Measurements from ENCODE around the gene AIMP1.

AIMP1 gene

GRCh38 chr4:106315968-106316772, at the start of gene AIMP1, which contains the start of gene TBCK:
Gene AIMP1, plus strand, starts transcription at chr4:106316550. Its CDS starts 8,460 bp downstream, at chr4:106325010.
Gene TBCK, minus strand, starts transcription at chr4:106316209. Its CDS starts 7,249 bp downstream, at chr4:106308960.
- TF ChIP-seq CTCF (IDR thresholded peaks at IDR 0.05): no peak
- peak within 1 kb of the TSS; percentile 73 to 84 for H3K4me3 ChIP-seq (ENCODE audit: low read depth in 1 of 2, low read length in 1 of 2)
- peaks cover 5% of the 10 kb centered on the region for H3K36me3 ChIP-seq
- peaks cover 19% of the 10 kb centered on the region in 2 experiments for H3K4me1 ChIP-seq (ENCODE audit: control insufficient read depth in 1 of 2, insufficient read depth in 1 of 2, low read depth in 1 of 2, low read length in 1 of 2)
- no peaks in the 10 kb centered on the region for H3K27me3 ChIP-seq
- peak within 1 kb of the TSS; percentile 89 for H3K27ac ChIP-seq
- no peaks in the 10 kb centered on the region for H3K9me3 ChIP-seq

GRCh38 chr4:106268786-106269185, 47.6 kb upstream of the AIMP1 start:
- Histone ChIP-seq H3K9me3 (no peaks in the 10 kb centered on the region), H3K27me3 (no peaks in the 10 kb centered on the region), H3K27ac (no peak overlapping the region), H3K4me1 (ENCODE audit: control insufficient read depth in 1 of 2, insufficient read depth in 1 of 2, low read depth in 1 of 2, low read length in 1 of 2) (no peaks in the 10 kb centered on the region), H3K36me3 (no peaks in the 10 kb centered on the region), H3K4me3 (ENCODE audit: low read depth in 1 of 2, low read length in 1 of 2) (no peak overlapping the region)
- no peak for TF ChIP-seq CTCF (IDR thresholded peaks at IDR 0.05)

- H3K4me3 ChIP-seq (ENCODE audit: low read depth in 1 of 2, low read length in 1 of 2): no peak overlapping the region
- no peaks in the 10 kb centered on the region for H3K36me3 ChIP-seq
- no peaks in the 10 kb centered on the region for H3K27me3 ChIP-seq
- no peak for TF ChIP-seq CTCF (IDR thresholded peaks at IDR 0.05)
- no peak overlapping the region for H3K27ac ChIP-seq
- no peaks in the 10 kb centered on the region for H3K4me1 ChIP-seq (ENCODE audit: control insufficient read depth in 1 of 2, insufficient read depth in 1 of 2, low read depth in 1 of 2, low read length in 1 of 2)
- no peaks in the 10 kb centered on the region for H3K9me3 ChIP-seq
These were observed 46.6 kb upstream of the AIMP1 start for GRCh38 chr4:106269711-106270110.

- Histone ChIP-seq H3K36me3 (no peaks in the 10 kb centered on the region), H3K4me3 (ENCODE audit: low read depth in 1 of 2, low read length in 1 of 2) (no peak overlapping the region), H3K4me1 (ENCODE audit: control insufficient read depth in 1 of 2, insufficient read depth in 1 of 2, low read depth in 1 of 2, low read length in 1 of 2) (no peaks in the 10 kb centered on the region), H3K9me3 (no peaks in the 10 kb centered on the region), H3K27me3 (no peaks in the 10 kb centered on the region), H3K27ac (no peak overlapping the region)
- no peak for TF ChIP-seq CTCF (IDR thresholded peaks at IDR 0.05)
These were observed 45.6 kb upstream of the AIMP1 start for GRCh38 chr4:106270736-106271135.

- Histone ChIP-seq H3K4me1 (ENCODE audit: control insufficient read depth in 1 of 2, insufficient read depth in 1 of 2, low read depth in 1 of 2, low read length in 1 of 2) (no peaks in the 10 kb centered on the region), H3K36me3 (no peaks in the 10 kb centered on the region), H3K27ac (no peak overlapping the region), H3K4me3 (ENCODE audit: low read depth in 1 of 2, low read length in 1 of 2) (no peak overlapping the region), H3K9me3 (no peaks in the 10 kb centered on the region), H3K27me3 (no peaks in the 10 kb centered on the region)
- TF ChIP-seq CTCF (IDR thresholded peaks at IDR 0.05): no peak
These were observed 42.5 kb upstream of the AIMP1 start for GRCh38 chr4:106273831-106274230.
